ENCODE measurements around the gene HEY2. TPM values are rescaled to one million over a fixed set of nuclear protein-coding genes. Genes with fewer than 3 reads are reported as not detected.
"Not testable (repeated sequence)": the region's sequence is repeated elsewhere in the genome, so short reads cannot be mapped to it uniquely, and the experiment has no call there.

The HEY2 gene
- total RNA-seq, result 1 to 10 TPM; 3.5 to 5.5 (median 5.1) TPM

DNA sequence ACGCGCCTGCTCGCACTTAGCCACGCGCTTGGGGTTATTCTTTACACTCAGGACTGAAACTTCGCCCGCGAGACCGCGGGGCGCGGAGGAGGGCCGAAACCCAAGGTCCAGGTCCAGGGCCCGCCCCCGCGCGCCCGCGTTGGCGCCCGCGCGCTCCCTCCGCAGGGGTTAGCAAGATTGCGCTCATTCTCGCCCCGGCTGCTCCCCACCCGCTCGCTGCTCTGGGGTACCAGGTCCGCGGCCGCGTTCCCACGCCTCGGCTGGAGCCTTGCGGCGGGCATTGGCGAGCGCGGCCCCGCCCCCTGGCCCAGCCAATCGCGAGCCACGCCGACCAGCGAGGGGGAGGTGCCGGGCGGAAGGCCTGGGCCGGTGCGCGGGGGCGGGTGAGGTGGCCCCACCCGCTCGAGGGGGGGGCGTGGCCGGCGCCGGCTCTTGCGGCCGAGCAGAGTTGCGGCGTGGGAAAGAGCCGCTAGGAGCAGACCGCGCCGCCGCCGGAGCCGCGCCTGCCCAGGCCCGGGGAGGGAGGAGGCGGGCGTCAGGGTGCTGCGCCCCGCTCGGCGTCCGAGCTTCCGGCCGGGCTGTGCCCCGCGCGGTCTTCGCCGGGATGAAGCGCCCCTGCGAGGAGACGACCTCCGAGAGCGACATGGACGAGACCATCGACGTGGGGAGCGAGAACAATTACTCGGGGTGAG lies at the start of gene HEY2:
TSS of gene HEY2 (plus strand) at position 460 of the 692 bp plus-strand sequence. CDS start at position 605, 145 bp downstream.
- intact Hi-C loops (cut with DNase I), result loop anchor here (5.0 kb wide), 1 partner anchor 787 kb away; the partner anchor contains the start of gene RNF217
- Histone ChIP-seq H3K4me3 (replicated peaks in 1 of 3) (peak within 1 kb of the TSS; percentile 68 to 89 (median 89)), H3K9me3 (no peaks in the 10 kb centered on the region), H3K4me1 (no peaks in the 10 kb centered on the region), H3K36me3 (no peaks in the 10 kb centered on the region), H3K27ac (peak within 1 kb of the TSS; percentile 86 to 91 (median 91)), H3K27me3 (no peaks in the 10 kb centered on the region)
- DNase-seq, result peak; percentile 96 to 97
- peak; percentile 43 to 96 for TF ChIP-seq POLR2A (IDR thresholded peaks at IDR 0.05)
- TF ChIP-seq, protein P1, sequence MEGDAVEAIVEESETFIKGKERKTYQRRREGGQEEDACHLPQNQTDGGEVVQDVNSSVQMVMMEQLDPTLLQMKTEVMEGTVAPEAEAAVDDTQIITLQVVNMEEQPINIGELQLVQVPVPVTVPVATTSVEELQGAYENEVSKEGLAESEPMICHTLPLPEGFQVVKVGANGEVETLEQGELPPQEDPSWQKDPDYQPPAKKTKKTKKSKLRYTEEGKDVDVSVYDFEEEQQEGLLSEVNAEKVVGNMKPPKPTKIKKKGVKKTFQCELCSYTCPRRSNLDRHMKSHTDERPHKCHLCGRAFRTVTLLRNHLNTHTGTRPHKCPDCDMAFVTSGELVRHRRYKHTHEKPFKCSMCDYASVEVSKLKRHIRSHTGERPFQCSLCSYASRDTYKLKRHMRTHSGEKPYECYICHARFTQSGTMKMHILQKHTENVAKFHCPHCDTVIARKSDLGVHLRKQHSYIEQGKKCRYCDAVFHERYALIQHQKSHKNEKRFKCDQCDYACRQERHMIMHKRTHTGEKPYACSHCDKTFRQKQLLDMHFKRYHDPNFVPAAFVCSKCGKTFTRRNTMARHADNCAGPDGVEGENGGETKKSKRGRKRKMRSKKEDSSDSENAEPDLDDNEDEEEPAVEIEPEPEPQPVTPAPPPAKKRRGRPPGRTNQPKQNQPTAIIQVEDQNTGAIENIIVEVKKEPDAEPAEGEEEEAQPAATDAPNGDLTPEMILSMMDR (IDR thresholded peaks at IDR 0.05), result peak in 3 of 6 experiments; percentile 11 to 32 (median 27)
- 1 to 5% methylated on average over 4 to 26 of the region's 95 CpGs for WGBS, 2 donors

DNA sequence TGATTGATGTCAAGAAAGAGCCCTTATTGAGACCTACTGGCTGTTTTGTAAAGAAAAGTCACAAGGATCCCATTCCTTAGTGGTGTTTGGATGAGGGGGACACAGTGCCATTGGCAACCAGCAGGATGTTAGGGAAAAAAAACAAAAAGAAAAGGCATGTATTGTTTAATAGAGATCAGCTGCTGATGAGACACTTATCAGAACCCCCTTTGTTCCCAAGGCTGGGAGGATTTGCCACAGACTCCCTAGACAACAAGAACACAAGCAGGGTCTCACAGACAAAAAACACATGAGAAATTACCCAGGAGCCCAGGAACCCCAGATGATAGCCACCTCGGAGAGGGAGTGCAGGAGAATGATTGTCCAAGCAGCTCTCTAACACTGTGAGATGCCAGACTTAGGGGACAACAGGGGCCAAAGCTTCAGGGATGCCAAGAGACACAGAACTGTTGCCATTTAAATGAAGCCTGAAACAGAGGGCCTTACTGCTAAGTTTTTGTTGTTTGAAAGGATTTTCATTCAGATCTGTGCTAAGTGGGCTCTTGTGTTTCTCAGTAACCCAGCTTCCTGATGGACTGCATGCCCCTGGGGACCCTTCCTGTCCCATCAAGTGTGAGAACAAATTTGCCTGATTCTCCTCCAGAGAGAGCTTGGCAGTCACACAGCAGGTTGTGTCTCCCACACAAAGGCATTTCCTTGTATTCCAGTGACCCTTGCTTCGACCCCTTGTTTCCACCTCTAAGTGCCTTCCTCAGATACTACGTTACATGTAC lies 48.7 kb upstream of the HEY2 start:
- no peaks in the 10 kb centered on the region for H3K4me1 ChIP-seq
- TF ChIP-seq POLR2A (IDR thresholded peaks at IDR 0.05), result no peak
- TF ChIP-seq, protein P1 (IDR thresholded peaks at IDR 0.05), result no peak
- H3K36me3 ChIP-seq, result no peaks in the 10 kb centered on the region
- no peak overlapping the region for H3K4me3 ChIP-seq (replicated peaks in 1 of 3)
- no peaks in the 10 kb centered on the region for H3K27me3 ChIP-seq
- no peak overlapping the region for H3K27ac ChIP-seq
- 81 to 88% methylated on average over 3 of the region's 3 CpGs for WGBS, 2 donors
- intact Hi-C loops (cut with DNase I), result no loop called here
- no peaks in the 10 kb centered on the region for H3K9me3 ChIP-seq
- DNase-seq, result no peak

DNA sequence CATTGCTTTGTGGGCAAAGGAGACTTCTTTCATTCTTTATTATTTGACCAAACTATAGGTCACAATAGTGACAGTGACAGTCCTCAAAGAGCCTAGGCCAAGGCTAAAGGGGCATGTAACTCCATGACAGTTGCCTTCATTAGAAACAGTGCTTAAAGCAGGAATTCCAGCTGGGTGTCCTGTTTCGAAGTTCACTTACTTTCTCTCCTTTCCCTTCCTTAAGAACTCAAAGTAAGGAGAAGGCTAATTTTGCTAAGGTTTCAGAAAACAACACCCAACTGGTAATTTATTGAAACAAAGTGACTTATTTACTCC lies 48.1 kb upstream of the HEY2 start:
- no peaks in the 10 kb centered on the region for H3K36me3 ChIP-seq
- no peak for DNase-seq
- H3K9me3 ChIP-seq, result no peaks in the 10 kb centered on the region
- no peaks in the 10 kb centered on the region for H3K27me3 ChIP-seq
- TF ChIP-seq, protein P1 (IDR thresholded peaks at IDR 0.05), result no peak
- TF ChIP-seq POLR2A (IDR thresholded peaks at IDR 0.05), result no peak
- intact Hi-C loops (cut with DNase I), result no loop called here
- no peak overlapping the region for H3K27ac ChIP-seq
- H3K4me3 ChIP-seq (replicated peaks in 1 of 3), result no peak overlapping the region
- no peaks in the 10 kb centered on the region for H3K4me1 ChIP-seq
- WGBS, 2 donors, result 87 to 88% methylated on average over 1 of the region's 1 CpG

DNA sequence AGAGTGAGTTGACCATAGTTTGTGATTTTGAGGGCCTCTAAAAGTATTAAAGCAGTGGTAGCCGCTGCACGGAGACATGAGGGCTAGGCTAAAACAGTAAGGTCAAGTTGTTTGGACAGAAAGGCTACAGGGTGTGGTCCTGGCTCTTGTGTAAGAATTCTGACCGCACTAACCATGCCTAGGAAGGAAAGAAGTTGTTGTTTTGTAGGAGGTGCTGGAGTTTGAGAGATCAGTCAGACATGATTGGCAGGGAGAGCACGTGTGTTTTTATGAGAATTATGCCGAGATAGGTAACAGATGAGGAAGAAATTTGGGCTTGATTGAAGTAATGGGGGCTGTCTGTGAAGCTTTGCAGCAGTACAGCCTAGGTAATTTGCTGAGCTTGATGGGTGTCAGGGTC lies 45.5 kb upstream of the HEY2 start:
- intact Hi-C loops (cut with DNase I); H3K27ac ChIP-seq; H3K27me3 ChIP-seq; H3K4me1 ChIP-seq; H3K4me3 ChIP-seq (replicated peaks in 1 of 3); H3K36me3 ChIP-seq; DNase-seq; H3K9me3 ChIP-seq: not testable (repeated sequence)
- WGBS, 2 donors, result 84 to 87% methylated on average over 2 to 5 of the region's 5 CpGs

DNA sequence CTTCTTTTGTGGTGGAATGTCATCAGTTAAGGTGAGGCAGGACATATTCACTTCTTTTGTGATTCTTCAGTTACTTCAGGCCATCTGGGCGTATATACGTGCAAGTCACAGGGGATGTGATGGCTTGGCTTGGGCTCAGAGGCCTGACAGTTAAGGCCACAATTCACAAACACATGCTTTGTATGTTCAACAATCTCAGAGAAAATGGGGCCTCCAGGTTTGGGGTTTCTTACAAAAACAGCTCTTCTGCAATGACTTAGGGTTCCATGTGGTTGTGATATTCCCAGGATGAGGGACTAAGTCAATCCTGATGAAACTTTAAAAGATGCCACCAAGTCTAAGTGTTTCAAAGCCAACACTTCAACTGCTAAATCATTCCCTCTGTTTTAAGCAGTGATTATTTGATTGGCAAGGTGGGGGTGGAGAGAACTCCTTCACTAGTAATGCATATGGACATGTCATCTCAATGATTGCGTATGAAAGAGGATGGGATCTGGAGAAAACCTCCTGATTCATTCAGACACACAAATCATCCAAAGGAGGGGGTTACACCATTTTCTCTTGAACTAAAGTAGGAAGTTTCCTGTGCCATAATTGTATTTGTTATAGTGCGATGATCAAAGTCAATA lies 41.7 kb upstream of the HEY2 start:
- Histone ChIP-seq H3K4me1 (no peaks in the 10 kb centered on the region), H3K36me3 (no peaks in the 10 kb centered on the region), H3K9me3 (no peaks in the 10 kb centered on the region), H3K27ac (no peak overlapping the region), H3K4me3 (replicated peaks in 1 of 3) (no peak overlapping the region), H3K27me3 (no peaks in the 10 kb centered on the region)
- intact Hi-C loops (cut with DNase I), result no loop called here
- DNase-seq, result no peak
- TF ChIP-seq, protein P1 (IDR thresholded peaks at IDR 0.05), result no peak
- WGBS, 2 donors, result 75 to 85% methylated on average over 4 of the region's 4 CpGs

Measured in thyroid gland (tissue), 4 donors.